ENCODE results near the gene MAPK8IP3.

The MAPK8IP3 gene

GRCh38 chr16:1696863-1697262 is 9.1 kb upstream of the MAPK8IP3 start:
- H3K4me2 ChIP-seq (ENCODE audit: insufficient read depth, low read length): no peak overlapping the region
- no peaks in the 10 kb centered on the region for H3K4me1 ChIP-seq (ENCODE audit: insufficient read depth, low read length)
- H3K4me3 ChIP-seq (ENCODE audit: low read depth in 1 of 2, low read length in 2 of 2): no peak overlapping the region
- H3K9ac ChIP-seq (ENCODE audit: low read depth, low read length): no peak overlapping the region
- TF ChIP-seq EZH2 (IDR thresholded peaks at IDR 0.05; ENCODE audit: borderline replicate concordance, low read depth, low read length, severe bottlenecking) (no peak), CTCF (IDR thresholded peaks at IDR 0.05; ENCODE audit: borderline replicate concordance, extremely low read depth, low read length, poor library complexity, severe bottlenecking) (no peak)
- peaks cover 98% of the 10 kb centered on the region for H3K36me3 ChIP-seq (ENCODE audit: insufficient read depth, low read length)
- no peak overlapping the region for H3K27ac ChIP-seq (ENCODE audit: low read length)
- H3K9me3 ChIP-seq (ENCODE audit: insufficient read depth, low read length, severe bottlenecking): no peaks in the 10 kb centered on the region
- H3K27me3 ChIP-seq (ENCODE audit: insufficient read depth, low read length, poor library complexity): no peaks in the 10 kb centered on the region
- DNase-seq (no peak), ATAC-seq (ENCODE audit: insufficient read depth, low read depth) (no peak)
- no peak overlapping the region for H2AFZ ChIP-seq (ENCODE audit: low read depth, low read length)
- peaks cover 31% of the 10 kb centered on the region for H4K20me1 ChIP-seq (ENCODE audit: insufficient read depth, low read length)
- H3K79me2 ChIP-seq (ENCODE audit: insufficient read depth, low read length): peaks cover 41% of the 10 kb centered on the region

GRCh38 chr16:1698680-1699079 is 7.3 kb upstream of the MAPK8IP3 start:
- Histone ChIP-seq H3K9ac (ENCODE audit: low read depth, low read length) (no peak overlapping the region), H3K79me2 (ENCODE audit: insufficient read depth, low read length) (peaks cover 23% of the 10 kb centered on the region), H3K27me3 (ENCODE audit: insufficient read depth, low read length, poor library complexity) (no peaks in the 10 kb centered on the region), H3K4me1 (ENCODE audit: insufficient read depth, low read length) (no peaks in the 10 kb centered on the region), H3K4me2 (ENCODE audit: insufficient read depth, low read length) (no peak overlapping the region), H4K20me1 (ENCODE audit: insufficient read depth, low read length) (peaks cover 25% of the 10 kb centered on the region; the same call in 1 of the 2 replicates), H3K4me3 (ENCODE audit: low read depth in 1 of 2, low read length in 2 of 2) (no peak overlapping the region), H2AFZ (ENCODE audit: low read depth, low read length) (no peak overlapping the region), H3K27ac (ENCODE audit: low read length) (no peak overlapping the region), H3K36me3 (ENCODE audit: insufficient read depth, low read length) (peaks cover 87% of the 10 kb centered on the region), H3K9me3 (ENCODE audit: insufficient read depth, low read length, severe bottlenecking) (no peaks in the 10 kb centered on the region)
- TF ChIP-seq EZH2 (IDR thresholded peaks at IDR 0.05; ENCODE audit: borderline replicate concordance, low read depth, low read length, severe bottlenecking) (no peak), CTCF (IDR thresholded peaks at IDR 0.05; ENCODE audit: borderline replicate concordance, extremely low read depth, low read length, poor library complexity, severe bottlenecking) (no peak)
- ATAC-seq (ENCODE audit: insufficient read depth, low read depth) (no peak), DNase-seq (no peak)

DNA sequence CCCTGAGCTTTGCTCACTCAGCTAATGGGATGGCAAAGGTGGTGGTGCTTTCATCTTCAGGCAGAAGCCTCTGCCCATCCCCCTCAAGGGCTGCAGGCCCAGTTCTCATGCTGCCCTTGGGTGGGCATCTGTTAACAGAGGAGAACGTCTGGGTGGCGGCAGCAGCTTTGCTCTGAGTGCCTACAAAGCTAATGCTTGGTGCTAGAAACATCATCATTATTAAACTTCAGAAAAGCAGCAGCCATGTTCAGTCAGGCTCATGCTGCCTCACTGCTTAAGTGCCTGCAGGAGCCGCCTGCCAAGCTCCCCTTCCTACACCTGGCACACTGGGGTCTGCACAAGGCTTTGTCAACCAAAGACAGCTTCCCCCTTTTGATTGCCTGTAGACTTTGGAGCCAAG is 5.7 kb upstream of the MAPK8IP3 start:
- Histone ChIP-seq H2AFZ (ENCODE audit: low read depth, low read length) (no peak overlapping the region), H3K36me3 (ENCODE audit: insufficient read depth, low read length) (peaks cover 72% of the 10 kb centered on the region), H3K4me1 (ENCODE audit: insufficient read depth, low read length) (peaks cover 12% of the 10 kb centered on the region), H3K9me3 (ENCODE audit: insufficient read depth, low read length, severe bottlenecking) (no peaks in the 10 kb centered on the region), H3K79me2 (ENCODE audit: insufficient read depth, low read length) (peaks cover 16% of the 10 kb centered on the region), H4K20me1 (ENCODE audit: insufficient read depth, low read length) (peaks cover 25% of the 10 kb centered on the region; the same call in 1 of the 2 replicates), H3K4me3 (ENCODE audit: low read depth in 1 of 2, low read length in 2 of 2) (no peak overlapping the region), H3K4me2 (ENCODE audit: insufficient read depth, low read length) (no peak overlapping the region), H3K27ac (ENCODE audit: low read length) (no peak overlapping the region), H3K27me3 (ENCODE audit: insufficient read depth, low read length, poor library complexity) (no peaks in the 10 kb centered on the region), H3K9ac (ENCODE audit: low read depth, low read length) (no peak overlapping the region)
- ATAC-seq (ENCODE audit: insufficient read depth, low read depth): no peak
- no peak for TF ChIP-seq CTCF (IDR thresholded peaks at IDR 0.05; ENCODE audit: borderline replicate concordance, extremely low read depth, low read length, poor library complexity, severe bottlenecking)
- no peak for TF ChIP-seq EZH2 (IDR thresholded peaks at IDR 0.05; ENCODE audit: borderline replicate concordance, low read depth, low read length, severe bottlenecking)
- no peak for DNase-seq

Data from DND-41 (cell line).